Measurements from ENCODE around the gene TSSK3.
A peak's percentile ranks its signal among the peaks of the same experiment; 100 is the strongest.
"Not testable (repeated sequence)": the region's sequence is repeated elsewhere in the genome, so short reads cannot be mapped to it uniquely, and the experiment has no call there.

TSSK3 gene

GRCh38 chr1:32393832-32394140 lies 31.4 kb downstream of the TSSK3 start:
- Histone ChIP-seq H3K9ac (ENCODE audit: low read depth, low read length) (peak overlapping the region; percentile 85), H3K9me3 (ENCODE audit: control insufficient read depth, insufficient read depth, low read length) (no peaks in the 10 kb centered on the region), H3K4me1 (ENCODE audit: insufficient read depth, low read length) (no peaks in the 10 kb centered on the region), H3K36me3 (ENCODE audit: insufficient read depth, low read length) (peaks cover 10% of the 10 kb centered on the region; the same call in 1 of the 2 replicates)

GRCh38 chr1:32394141-32394889 lies 32.0 kb downstream of the TSSK3 start, which contains the start of gene BSDC1:
BSDC1 (minus strand) TSS chr1:32394441; CDS start chr1:32394414, 27 bp downstream.
- Histone ChIP-seq H3K4me1 (ENCODE audit: insufficient read depth, low read length) (no peaks in the 10 kb centered on the region), H3K9me3 (ENCODE audit: control insufficient read depth, insufficient read depth, low read length) (no peaks in the 10 kb centered on the region), H3K9ac (ENCODE audit: low read depth, low read length) (peak within 1 kb of the TSS; percentile 85), H3K36me3 (ENCODE audit: insufficient read depth, low read length) (peaks cover 10% of the 10 kb centered on the region; the same call in 1 of the 2 replicates)

- no peaks in the 10 kb centered on the region for H3K9me3 ChIP-seq (ENCODE audit: control insufficient read depth, insufficient read depth, low read length)
- H3K36me3 ChIP-seq (ENCODE audit: insufficient read depth, low read length) = 0 out of 2 replicates have a peak, but pooled peaks cover 8% of the 10 kb centered on the region
- H3K9ac ChIP-seq (ENCODE audit: low read depth, low read length) = peak overlapping the region; percentile 65
- H3K4me1 ChIP-seq (ENCODE audit: insufficient read depth, low read length) = no peaks in the 10 kb centered on the region
Observed at GRCh38 chr1:32394890-32395432, 32.6 kb downstream of the TSSK3 start.

- H3K4me1 ChIP-seq (ENCODE audit: insufficient read depth, low read length); H3K9ac ChIP-seq (ENCODE audit: low read depth, low read length); H3K9me3 ChIP-seq (ENCODE audit: control insufficient read depth, insufficient read depth, low read length); H3K36me3 ChIP-seq (ENCODE audit: insufficient read depth, low read length): not testable (repeated sequence)
Observed at GRCh38 chr1:32396524-32396923, 34.2 kb downstream of the TSSK3 start.

- Histone ChIP-seq H3K36me3 (ENCODE audit: insufficient read depth, low read length) (no peaks in the 10 kb centered on the region), H3K4me1 (ENCODE audit: insufficient read depth, low read length) (no peaks in the 10 kb centered on the region), H3K9ac (ENCODE audit: low read depth, low read length) (no peak overlapping the region), H3K9me3 (ENCODE audit: control insufficient read depth, insufficient read depth, low read length) (no peaks in the 10 kb centered on the region)
Observed at GRCh38 chr1:32398401-32398800, 36.1 kb downstream of the TSSK3 start.

- no peaks in the 10 kb centered on the region for H3K36me3 ChIP-seq (ENCODE audit: insufficient read depth, low read length)
- no peaks in the 10 kb centered on the region for H3K4me1 ChIP-seq (ENCODE audit: insufficient read depth, low read length)
Observed at GRCh38 chr1:32399843-32400242, 37.5 kb downstream of the TSSK3 start.

GRCh38 chr1:32400876-32401631 lies 38.7 kb downstream of the TSSK3 start:
- Histone ChIP-seq H3K4me1 (ENCODE audit: insufficient read depth, low read length) (no peaks in the 10 kb centered on the region), H3K9ac (ENCODE audit: low read depth, low read length) (no peak overlapping the region), H3K36me3 (ENCODE audit: insufficient read depth, low read length) (no peaks in the 10 kb centered on the region), H3K9me3 (ENCODE audit: control insufficient read depth, insufficient read depth, low read length) (no peaks in the 10 kb centered on the region)

More at GRCh38 chr1:32399843-32400242, 37.5 kb downstream of the TSSK3 start:
- no peak overlapping the region for H3K9ac ChIP-seq (ENCODE audit: low read depth, low read length)
- no peaks in the 10 kb centered on the region for H3K9me3 ChIP-seq (ENCODE audit: control insufficient read depth, insufficient read depth, low read length)

- H3K9me3 ChIP-seq (ENCODE audit: control insufficient read depth, insufficient read depth, low read length) = no peaks in the 10 kb centered on the region
- no peak overlapping the region for H3K9ac ChIP-seq (ENCODE audit: low read depth, low read length)
- H3K36me3 ChIP-seq (ENCODE audit: insufficient read depth, low read length) = no peaks in the 10 kb centered on the region; the same call in 1 of the 2 replicates
- no peaks in the 10 kb centered on the region for H3K4me1 ChIP-seq (ENCODE audit: insufficient read depth, low read length)
Observed at GRCh38 chr1:32404946-32405345, 42.6 kb downstream of the TSSK3 start.

GRCh38 chr1:32405672-32406467 lies 43.5 kb downstream of the TSSK3 start:
- Histone ChIP-seq H3K36me3 (ENCODE audit: insufficient read depth, low read length) (no peaks in the 10 kb centered on the region; the same call in 1 of the 2 replicates), H3K4me1 (ENCODE audit: insufficient read depth, low read length) (no peaks in the 10 kb centered on the region), H3K9ac (ENCODE audit: low read depth, low read length) (peak overlapping the region; percentile 6; the same call in 1 of the 2 replicates)

GRCh38 chr1:32406629-32407111 lies 44.3 kb downstream of the TSSK3 start:
- no peaks in the 10 kb centered on the region; the same call in 1 of the 2 replicates for H3K36me3 ChIP-seq (ENCODE audit: insufficient read depth, low read length)
- H3K9me3 ChIP-seq (ENCODE audit: control insufficient read depth, insufficient read depth, low read length) = no peaks in the 10 kb centered on the region
- H3K9ac ChIP-seq (ENCODE audit: low read depth, low read length) = no peak overlapping the region
- H3K4me1 ChIP-seq (ENCODE audit: insufficient read depth, low read length) = no peaks in the 10 kb centered on the region

More at GRCh38 chr1:32405672-32406467, 43.5 kb downstream of the TSSK3 start:
- no peaks in the 10 kb centered on the region for H3K9me3 ChIP-seq (ENCODE audit: control insufficient read depth, insufficient read depth, low read length)

- Histone ChIP-seq H3K9me3 (ENCODE audit: control insufficient read depth, insufficient read depth, low read length) (peaks cover 13% of the 10 kb centered on the region), H3K9ac (ENCODE audit: low read depth, low read length) (no peak overlapping the region), H3K4me1 (ENCODE audit: insufficient read depth, low read length) (no peaks in the 10 kb centered on the region), H3K36me3 (ENCODE audit: insufficient read depth, low read length) (no peaks in the 10 kb centered on the region; the same call in none of the 2 replicates)
Observed at GRCh38 chr1:32411261-32411660, 48.9 kb downstream of the TSSK3 start.

GRCh38 chr1:32413507-32414185 lies 51.3 kb downstream of the TSSK3 start:
- Histone ChIP-seq H3K9ac (ENCODE audit: low read depth, low read length) (no peak overlapping the region), H3K4me1 (ENCODE audit: insufficient read depth, low read length) (no peaks in the 10 kb centered on the region), H3K36me3 (ENCODE audit: insufficient read depth, low read length) (no peaks in the 10 kb centered on the region; the same call in 1 of the 2 replicates)

More at GRCh38 chr1:32413507-32414185, 51.3 kb downstream of the TSSK3 start:
- peaks cover 13% of the 10 kb centered on the region for H3K9me3 ChIP-seq (ENCODE audit: control insufficient read depth, insufficient read depth, low read length)
